Measurements from ENCODE around the gene MLLT6.
"Not testable (repeated sequence)": the region's sequence is repeated elsewhere in the genome, so short reads cannot be mapped to it uniquely, and the experiment has no call there.

The MLLT6 gene

DNA sequence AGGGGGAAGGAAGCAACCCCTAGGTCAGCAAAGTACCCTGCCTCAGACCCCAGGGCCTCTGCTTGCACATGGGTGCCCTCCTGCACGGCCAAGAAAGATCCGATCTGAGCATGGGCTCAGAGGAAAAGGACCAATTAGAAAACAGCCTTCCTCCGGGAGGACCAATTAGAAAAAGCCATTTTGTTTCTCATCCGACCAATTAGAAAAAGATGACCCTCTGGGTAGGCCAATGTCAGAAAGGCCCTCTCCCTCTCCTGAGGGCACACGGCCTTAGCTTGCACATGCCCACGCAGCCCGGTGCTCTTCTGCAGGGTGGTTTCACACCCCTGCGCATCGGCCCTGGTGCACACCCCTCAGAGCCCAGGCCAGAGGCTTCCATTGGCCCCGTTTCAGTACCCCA, 20.0 kb downstream of the MLLT6 start:
- H3K4me2 ChIP-seq (ENCODE audit: insufficient read depth, low read length, poor library complexity, severe bottlenecking): no peak overlapping the region
- WGBS, 2 donors (ENCODE audit: extremely low coverage in 2 of 2, insufficient read length in 2 of 2, insufficient replicate concordance in 1 of 2): no CpG with 5 or more reads among the region's 10 CpGs
- H3K9me3 ChIP-seq (replicated peaks in 1 of 2; ENCODE audit: control insufficient read depth in 2 of 2, insufficient read depth in 1 of 2, low read depth in 1 of 2, low read length in 2 of 2): no peaks in the 10 kb centered on the region
- H3K79me1 ChIP-seq (ENCODE audit: low read depth, low read length): no peaks in the 10 kb centered on the region
- no peak overlapping the region for H2BK120ac ChIP-seq (ENCODE audit: low read depth, low read length)
- no peak overlapping the region for H3K23ac ChIP-seq (ENCODE audit: low read depth, low read length, poor library complexity)
- no peak overlapping the region for H2BK5ac ChIP-seq (ENCODE audit: low read length)
- no peak overlapping the region for H2BK12ac ChIP-seq (ENCODE audit: low read length)
- H3K27ac ChIP-seq (replicated peaks; ENCODE audit: low read length): no peak overlapping the region
- DNase-seq (ENCODE audit: low spot score): no peak
- no peak overlapping the region for H4K91ac ChIP-seq (ENCODE audit: low read depth, low read length, poor library complexity)
- H3K4me1 ChIP-seq (ENCODE audit: control insufficient read depth in 2 of 2, insufficient read depth in 1 of 2, low read depth in 1 of 2, low read length in 2 of 2): peaks cover 6 to 8% of the 10 kb centered on the region in 2 donors
- H2AK5ac ChIP-seq (ENCODE audit: low read depth, low read length): no peak overlapping the region
- H2BK15ac ChIP-seq (ENCODE audit: low read length): no peak overlapping the region
- H3K4ac ChIP-seq (ENCODE audit: low read length): no peak overlapping the region
- H3K36me3 ChIP-seq (replicated peaks in 1 of 2; ENCODE audit: control insufficient read depth in 2 of 2, insufficient read depth in 2 of 2, low read length in 2 of 2): peaks cover 5 to 55% of the 10 kb centered on the region in 2 donors
- H3K18ac ChIP-seq (ENCODE audit: low read length): no peak overlapping the region
- no peak overlapping the region for H4K8ac ChIP-seq (ENCODE audit: low read depth, low read length)
- H3K4me3 ChIP-seq (ENCODE audit: low read length in 2 of 2): no peak overlapping the region
- peaks cover 0 to 11% (median 2%) of the 10 kb centered on the region in 3 experiments for H3K27me3 ChIP-seq (ENCODE audit: control insufficient read depth in 3 of 3, insufficient read depth in 3 of 3, low read depth in 1 of 3, low read length in 3 of 3)
- H2AFZ ChIP-seq (ENCODE audit: low read length): no peak overlapping the region
- H3K9ac ChIP-seq (ENCODE audit: low read depth, low read length, poor library complexity): peak overlapping the region; percentile 60
- no peak overlapping the region for H3K14ac ChIP-seq (ENCODE audit: low read length)

- not testable (repeated sequence) for H3K4ac ChIP-seq (ENCODE audit: low read length); H2BK15ac ChIP-seq (ENCODE audit: low read length); H4K91ac ChIP-seq (ENCODE audit: low read depth, low read length, poor library complexity); H3K27me3 ChIP-seq (ENCODE audit: control insufficient read depth in 3 of 3, insufficient read depth in 3 of 3, low read depth in 1 of 3, low read length in 3 of 3); H3K27ac ChIP-seq (replicated peaks; ENCODE audit: low read length); H2AFZ ChIP-seq (ENCODE audit: low read length); H3K4me2 ChIP-seq (ENCODE audit: insufficient read depth, low read length, poor library complexity, severe bottlenecking); H3K9ac ChIP-seq (ENCODE audit: low read depth, low read length, poor library complexity); H2BK12ac ChIP-seq (ENCODE audit: low read length); H2AK5ac ChIP-seq (ENCODE audit: low read depth, low read length); H4K8ac ChIP-seq (ENCODE audit: low read depth, low read length); H3K23ac ChIP-seq (ENCODE audit: low read depth, low read length, poor library complexity); H3K14ac ChIP-seq (ENCODE audit: low read length); H2BK5ac ChIP-seq (ENCODE audit: low read length); DNase-seq (ENCODE audit: low spot score); H3K9me3 ChIP-seq (replicated peaks in 1 of 2; ENCODE audit: control insufficient read depth in 2 of 2, insufficient read depth in 1 of 2, low read depth in 1 of 2, low read length in 2 of 2); H3K4me3 ChIP-seq (ENCODE audit: low read length in 2 of 2); H3K18ac ChIP-seq (ENCODE audit: low read length); H3K79me1 ChIP-seq (ENCODE audit: low read depth, low read length); H2BK120ac ChIP-seq (ENCODE audit: low read depth, low read length)
- WGBS, 2 donors (ENCODE audit: extremely low coverage in 2 of 2, insufficient read length in 2 of 2, insufficient replicate concordance in 1 of 2): no CpG with 5 or more reads among the region's 8 CpGs
- Histone ChIP-seq H3K4me1 (ENCODE audit: control insufficient read depth in 2 of 2, insufficient read depth in 1 of 2, low read depth in 1 of 2, low read length in 2 of 2) (peaks cover 9 to 12% of the 10 kb centered on the region in 2 donors), H3K36me3 (replicated peaks in 1 of 2; ENCODE audit: control insufficient read depth in 2 of 2, insufficient read depth in 2 of 2, low read length in 2 of 2) (peaks cover 5 to 47% of the 10 kb centered on the region in 2 donors)
Observed at GRCh38 chr17:38726145-38726544, 21.1 kb downstream of the MLLT6 start.

- Histone ChIP-seq H2BK12ac (ENCODE audit: low read length) (no peak overlapping the region), H3K27me3 (ENCODE audit: control insufficient read depth in 3 of 3, insufficient read depth in 3 of 3, low read depth in 1 of 3, low read length in 3 of 3) (no peaks in the 10 kb centered on the region), H3K4me1 (ENCODE audit: control insufficient read depth in 2 of 2, insufficient read depth in 1 of 2, low read depth in 1 of 2, low read length in 2 of 2) (peaks cover 9 to 12% of the 10 kb centered on the region in 2 donors), H3K14ac (ENCODE audit: low read length) (no peak overlapping the region), H3K4me2 (ENCODE audit: insufficient read depth, low read length, poor library complexity, severe bottlenecking) (no peak overlapping the region), H3K27ac (replicated peaks; ENCODE audit: low read length) (no peak overlapping the region), H3K79me1 (ENCODE audit: low read depth, low read length) (no peaks in the 10 kb centered on the region), H2AFZ (ENCODE audit: low read length) (no peak overlapping the region), H2BK120ac (ENCODE audit: low read depth, low read length) (no peak overlapping the region), H3K9ac (ENCODE audit: low read depth, low read length, poor library complexity) (no peak overlapping the region), H2BK5ac (ENCODE audit: low read length) (no peak overlapping the region), H3K4ac (ENCODE audit: low read length) (no peak overlapping the region), H3K4me3 (ENCODE audit: low read length in 2 of 2) (no peak overlapping the region), H3K36me3 (replicated peaks in 1 of 2; ENCODE audit: control insufficient read depth in 2 of 2, insufficient read depth in 2 of 2, low read length in 2 of 2) (peaks cover 3 to 45% of the 10 kb centered on the region in 2 donors), H4K91ac (ENCODE audit: low read depth, low read length, poor library complexity) (no peak overlapping the region), H3K9me3 (replicated peaks in 1 of 2; ENCODE audit: control insufficient read depth in 2 of 2, insufficient read depth in 1 of 2, low read depth in 1 of 2, low read length in 2 of 2) (no peaks in the 10 kb centered on the region), H3K23ac (ENCODE audit: low read depth, low read length, poor library complexity) (no peak overlapping the region), H2BK15ac (ENCODE audit: low read length) (no peak overlapping the region), H4K8ac (ENCODE audit: low read depth, low read length) (no peak overlapping the region), H2AK5ac (ENCODE audit: low read depth, low read length) (no peak overlapping the region), H3K18ac (ENCODE audit: low read length) (no peak overlapping the region)
- WGBS, 2 donors (ENCODE audit: extremely low coverage in 2 of 2, insufficient read length in 2 of 2, insufficient replicate concordance in 1 of 2): no CpG with 5 or more reads among the region's 5 CpGs
- DNase-seq (ENCODE audit: low spot score): no peak
Observed at GRCh38 chr17:38727736-38728135, 22.7 kb downstream of the MLLT6 start.

- H3K4ac ChIP-seq (ENCODE audit: low read length): no peak overlapping the region
- peaks cover 7 to 45% of the 10 kb centered on the region in 2 donors for H3K36me3 ChIP-seq (replicated peaks in 1 of 2; ENCODE audit: control insufficient read depth in 2 of 2, insufficient read depth in 2 of 2, low read length in 2 of 2)
- DNase-seq (ENCODE audit: low spot score): no peak
- H3K79me1 ChIP-seq (ENCODE audit: low read depth, low read length): no peaks in the 10 kb centered on the region
- no peak overlapping the region for H2BK120ac ChIP-seq (ENCODE audit: low read depth, low read length)
- H2AK5ac ChIP-seq (ENCODE audit: low read depth, low read length): peak overlapping the region; percentile 44
- H3K4me3 ChIP-seq (ENCODE audit: low read length in 2 of 2): peak overlapping the region in 1 of 2 donors; percentile 67
- H2BK15ac ChIP-seq (ENCODE audit: low read length): no peak overlapping the region
- H3K23ac ChIP-seq (ENCODE audit: low read depth, low read length, poor library complexity): peak overlapping the region; percentile 30
- H2BK12ac ChIP-seq (ENCODE audit: low read length): no peak overlapping the region
- H2BK5ac ChIP-seq (ENCODE audit: low read length): no peak overlapping the region
- no CpG with 5 or more reads among the region's 8 CpGs for WGBS, 2 donors (ENCODE audit: extremely low coverage in 2 of 2, insufficient read length in 2 of 2, insufficient replicate concordance in 1 of 2)
- no peak overlapping the region for H2AFZ ChIP-seq (ENCODE audit: low read length)
- no peak overlapping the region for H3K4me2 ChIP-seq (ENCODE audit: insufficient read depth, low read length, poor library complexity, severe bottlenecking)
- no peak overlapping the region for H3K18ac ChIP-seq (ENCODE audit: low read length)
- no peaks in the 10 kb centered on the region for H3K27me3 ChIP-seq (ENCODE audit: control insufficient read depth in 3 of 3, insufficient read depth in 3 of 3, low read depth in 1 of 3, low read length in 3 of 3)
- H4K8ac ChIP-seq (ENCODE audit: low read depth, low read length): peak overlapping the region; percentile 33
- H3K4me1 ChIP-seq (ENCODE audit: control insufficient read depth in 2 of 2, insufficient read depth in 1 of 2, low read depth in 1 of 2, low read length in 2 of 2): peaks cover 9 to 12% of the 10 kb centered on the region in 2 donors
- peak overlapping the region; percentile 42 for H3K14ac ChIP-seq (ENCODE audit: low read length)
- H4K91ac ChIP-seq (ENCODE audit: low read depth, low read length, poor library complexity): no peak overlapping the region
- no peak overlapping the region for H3K27ac ChIP-seq (replicated peaks; ENCODE audit: low read length)
- H3K9me3 ChIP-seq (replicated peaks in 1 of 2; ENCODE audit: control insufficient read depth in 2 of 2, insufficient read depth in 1 of 2, low read depth in 1 of 2, low read length in 2 of 2): no peaks in the 10 kb centered on the region
- no peak overlapping the region for H3K9ac ChIP-seq (ENCODE audit: low read depth, low read length, poor library complexity)
Observed at GRCh38 chr17:38728290-38728831, 23.3 kb downstream of the MLLT6 start.

Data from neuronal stem cell (in vitro differentiated cells).